ENCODE results near the gene MGAT5B. TPM values are rescaled to one million over a fixed set of nuclear protein-coding genes. Genes with fewer than 3 reads are reported as not detected.

MGAT5B gene
- total and polyA plus RNA-seq, 2 donors from 2014 or later = 0.56 to 2.3 TPM

DNA sequence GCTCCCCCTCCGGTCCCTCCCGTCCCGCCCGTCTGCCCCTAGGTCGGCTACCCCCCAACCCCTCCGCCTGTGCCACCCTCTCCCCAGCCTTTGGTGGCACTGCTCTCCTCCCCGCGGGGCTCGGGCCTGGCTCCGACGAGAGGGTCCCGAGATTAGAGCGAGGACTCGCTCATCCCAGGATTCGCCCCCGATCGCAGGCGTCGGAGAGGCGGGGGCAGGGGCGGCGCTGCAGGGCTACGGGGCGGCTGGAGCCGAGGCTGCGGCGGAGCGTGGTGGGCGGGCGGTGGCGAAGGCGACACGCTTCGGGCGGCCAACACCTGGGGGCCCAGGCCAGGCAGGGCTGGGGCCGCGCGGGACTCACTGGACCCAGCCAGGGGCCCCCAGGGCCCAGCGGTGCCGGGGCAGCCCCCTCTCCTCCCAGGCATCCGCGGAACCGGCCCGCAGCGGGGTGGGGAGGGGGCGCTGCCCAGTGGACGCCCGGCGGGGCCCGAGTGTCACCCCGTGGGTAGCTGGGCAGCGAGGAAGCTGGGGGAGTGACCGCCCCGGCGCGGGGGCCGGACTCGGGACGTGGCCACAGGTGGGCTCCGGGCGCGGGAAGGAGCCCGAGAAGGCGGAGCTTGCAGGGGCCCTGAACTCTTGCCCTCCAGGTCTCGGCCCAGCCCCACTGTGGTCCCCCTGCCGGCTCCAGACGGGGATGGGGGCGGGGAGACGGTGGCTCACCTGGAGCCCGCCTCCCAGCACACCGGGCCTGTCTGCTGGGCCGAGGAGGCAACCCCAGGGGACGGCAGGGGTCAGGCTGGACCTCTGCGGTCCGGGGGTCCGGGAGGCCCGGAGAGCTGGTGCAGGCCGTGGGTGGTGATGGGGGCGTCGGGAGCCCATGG is 1.5 kb downstream of the MGAT5B start:
- no peak for FAIRE-seq
- Histone ChIP-seq H3K4me1 (ENCODE audit: control insufficient read depth in 2 of 3, insufficient read depth in 2 of 3, low read depth in 1 of 3, low read length in 3 of 3) (peaks cover 0 to 4% (median 0%) of the 10 kb centered on the region in 3 donors), H3K9ac (ENCODE audit: low read length in 3 of 3) (no peak overlapping the region), H3K27me3 (ENCODE audit: control insufficient read depth, insufficient read depth, low read length) (peaks cover 2% of the 10 kb centered on the region), H3K27ac (ENCODE audit: low read depth in 2 of 2, low read length in 2 of 2) (no peak overlapping the region), H3K9me3 (ENCODE audit: control insufficient read depth in 2 of 3, insufficient read depth in 1 of 3, low read length in 3 of 3) (no peaks in the 10 kb centered on the region), H3K36me3 (ENCODE audit: control insufficient read depth in 2 of 3, insufficient read depth in 3 of 3, low read length in 3 of 3) (no peaks in the 10 kb centered on the region), H3K4me3 (ENCODE audit: low read length in 3 of 3) (no peak overlapping the region)
- TF ChIP-seq, protein P1, sequence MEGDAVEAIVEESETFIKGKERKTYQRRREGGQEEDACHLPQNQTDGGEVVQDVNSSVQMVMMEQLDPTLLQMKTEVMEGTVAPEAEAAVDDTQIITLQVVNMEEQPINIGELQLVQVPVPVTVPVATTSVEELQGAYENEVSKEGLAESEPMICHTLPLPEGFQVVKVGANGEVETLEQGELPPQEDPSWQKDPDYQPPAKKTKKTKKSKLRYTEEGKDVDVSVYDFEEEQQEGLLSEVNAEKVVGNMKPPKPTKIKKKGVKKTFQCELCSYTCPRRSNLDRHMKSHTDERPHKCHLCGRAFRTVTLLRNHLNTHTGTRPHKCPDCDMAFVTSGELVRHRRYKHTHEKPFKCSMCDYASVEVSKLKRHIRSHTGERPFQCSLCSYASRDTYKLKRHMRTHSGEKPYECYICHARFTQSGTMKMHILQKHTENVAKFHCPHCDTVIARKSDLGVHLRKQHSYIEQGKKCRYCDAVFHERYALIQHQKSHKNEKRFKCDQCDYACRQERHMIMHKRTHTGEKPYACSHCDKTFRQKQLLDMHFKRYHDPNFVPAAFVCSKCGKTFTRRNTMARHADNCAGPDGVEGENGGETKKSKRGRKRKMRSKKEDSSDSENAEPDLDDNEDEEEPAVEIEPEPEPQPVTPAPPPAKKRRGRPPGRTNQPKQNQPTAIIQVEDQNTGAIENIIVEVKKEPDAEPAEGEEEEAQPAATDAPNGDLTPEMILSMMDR (IDR thresholded peaks at IDR 0.05; ENCODE audit: borderline replicate concordance, extremely low read depth, insufficient read depth) = no peak
- DNase-seq = peak in 3 of 5 donors; percentile 22 to 60 (median 38)
- intact Hi-C loops (cut with DNase I) = loop anchor here (5.0 kb wide), 1 partner anchor 198 kb away; no protein-coding TSS in a partner anchor

DNA sequence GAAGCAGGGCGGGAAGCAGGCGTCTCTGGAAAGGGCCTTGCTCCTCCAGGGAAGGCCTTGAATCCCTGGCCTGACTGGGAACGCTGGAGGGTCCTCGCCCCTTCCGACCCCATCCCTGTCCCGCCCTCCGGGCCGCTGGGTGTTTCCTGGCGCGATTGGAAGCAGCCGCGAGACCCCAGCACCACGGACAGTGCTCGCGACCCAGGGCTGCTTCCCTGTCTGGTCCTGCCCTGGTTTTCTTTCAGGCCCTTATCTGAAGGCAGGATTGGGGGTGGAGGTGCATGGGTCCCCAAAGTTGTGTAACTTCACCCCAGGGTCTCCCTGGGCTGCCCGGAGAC is 2.1 kb downstream of the MGAT5B start:
- TF ChIP-seq, protein P1 (IDR thresholded peaks at IDR 0.05; ENCODE audit: borderline replicate concordance, extremely low read depth, insufficient read depth) = no peak
- FAIRE-seq (no peak), DNase-seq (peak in 3 of 5 donors; percentile 40 to 46 (median 44))
- Histone ChIP-seq H3K27ac (ENCODE audit: low read depth in 2 of 2, low read length in 2 of 2) (no peak overlapping the region), H3K4me3 (ENCODE audit: low read length in 3 of 3) (no peak overlapping the region), H3K27me3 (ENCODE audit: control insufficient read depth, insufficient read depth, low read length) (peaks cover 2% of the 10 kb centered on the region), H3K36me3 (ENCODE audit: control insufficient read depth in 2 of 3, insufficient read depth in 3 of 3, low read length in 3 of 3) (no peaks in the 10 kb centered on the region), H3K9me3 (ENCODE audit: control insufficient read depth in 2 of 3, insufficient read depth in 1 of 3, low read length in 3 of 3) (no peaks in the 10 kb centered on the region), H3K4me1 (ENCODE audit: control insufficient read depth in 2 of 3, insufficient read depth in 2 of 3, low read depth in 1 of 3, low read length in 3 of 3) (peaks cover 0 to 4% (median 0%) of the 10 kb centered on the region in 3 donors), H3K9ac (ENCODE audit: low read length in 3 of 3) (no peak overlapping the region)
- intact Hi-C loops (cut with DNase I) = no loop called here

DNA sequence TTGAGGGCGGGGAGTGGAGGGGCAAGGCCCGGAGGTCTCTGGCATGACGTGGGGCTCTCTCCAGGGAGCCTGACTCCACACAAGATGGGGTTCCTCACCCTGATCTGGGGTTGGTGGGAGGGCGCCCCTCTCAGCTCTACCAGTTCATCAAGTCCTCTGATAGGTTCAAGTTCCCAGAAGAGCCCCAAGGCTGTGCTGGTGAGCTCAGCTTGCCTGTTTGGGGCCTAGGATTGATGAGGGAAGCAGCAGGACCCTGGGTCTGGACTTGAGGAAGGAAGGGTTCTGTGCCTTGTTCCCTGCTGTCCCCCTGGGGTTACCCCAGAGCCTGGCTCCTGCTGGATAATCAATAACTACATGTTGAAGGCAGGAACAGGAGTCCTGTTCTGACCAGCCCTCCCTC is 3.5 kb downstream of the MGAT5B start:
- H3K4me1 ChIP-seq (ENCODE audit: control insufficient read depth in 2 of 3, insufficient read depth in 2 of 3, low read depth in 1 of 3, low read length in 3 of 3) = peaks cover 0 to 4% (median 0%) of the 10 kb centered on the region in 3 donors
- H3K27ac ChIP-seq (ENCODE audit: low read depth in 2 of 2, low read length in 2 of 2) = no peak overlapping the region
- intact Hi-C loops (cut with DNase I) = no loop called here
- TF ChIP-seq, protein P1 (IDR thresholded peaks at IDR 0.05; ENCODE audit: borderline replicate concordance, extremely low read depth, insufficient read depth) = no peak
- no peak overlapping the region for H3K4me3 ChIP-seq (ENCODE audit: low read length in 3 of 3)
- DNase-seq (no peak), FAIRE-seq (no peak)
- no peak overlapping the region for H3K9ac ChIP-seq (ENCODE audit: low read length in 3 of 3)
- H3K27me3 ChIP-seq (ENCODE audit: control insufficient read depth, insufficient read depth, low read length) = peaks cover 2% of the 10 kb centered on the region
- H3K36me3 ChIP-seq (ENCODE audit: control insufficient read depth in 2 of 3, insufficient read depth in 3 of 3, low read length in 3 of 3) = no peaks in the 10 kb centered on the region
- H3K9me3 ChIP-seq (ENCODE audit: control insufficient read depth in 2 of 3, insufficient read depth in 1 of 3, low read length in 3 of 3) = no peaks in the 10 kb centered on the region
